Measurements from ENCODE around the gene ZSCAN22.
A peak's percentile ranks its signal among the peaks of the same experiment; 100 is the strongest.
"Not testable (repeated sequence)": the region's sequence is repeated elsewhere in the genome, so short reads cannot be mapped to it uniquely, and the experiment has no call there.

The ZSCAN22 gene
- total RNA-seq, result 13.1 to 18.9 reads per million in 2 donors

DNA sequence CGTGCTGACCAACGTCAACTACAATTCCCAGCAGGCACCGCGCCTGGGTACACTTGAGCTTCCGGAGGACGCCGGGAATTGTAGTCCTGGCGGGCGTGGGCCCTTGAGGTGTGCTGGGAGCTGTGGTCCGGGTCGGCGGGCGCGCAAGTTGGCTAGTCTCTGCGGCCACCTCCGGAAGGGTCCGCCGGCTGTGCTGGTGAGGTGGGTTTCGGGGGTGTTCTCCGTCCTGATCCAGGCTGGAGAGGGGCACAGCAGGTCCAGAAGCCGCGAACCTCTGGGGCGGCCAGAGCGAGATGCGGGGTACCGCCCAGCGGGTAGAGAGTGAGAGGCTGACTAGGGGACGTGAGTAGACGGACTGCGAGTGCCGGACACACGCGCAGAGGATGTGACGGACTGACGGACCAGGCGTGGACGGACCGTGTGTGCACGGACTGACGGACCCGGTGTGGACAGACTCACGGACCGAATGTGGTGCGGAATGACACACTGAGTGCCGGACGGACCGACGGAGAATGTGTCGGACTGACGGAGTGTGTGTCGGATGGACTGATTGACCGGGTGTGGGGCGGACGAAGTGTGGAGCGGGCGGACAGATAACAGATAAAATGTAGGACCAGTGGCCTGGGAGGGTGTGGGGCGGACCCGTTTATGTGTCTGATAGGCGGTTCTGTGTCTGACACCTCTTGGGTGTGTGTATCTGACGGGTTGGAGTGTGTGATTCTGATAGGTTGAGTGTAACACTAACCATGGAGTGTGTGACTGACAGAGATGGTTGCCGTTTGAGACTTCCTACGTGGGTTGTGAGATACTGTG lies at the start of gene ZSCAN22:
Gene ZSCAN22 (plus strand): TSS at position 81 of the 813 bp plus-strand sequence. CDS start 7,809 bp downstream, outside the sequence.
- DNase-seq, result peak; percentile 73

DNA sequence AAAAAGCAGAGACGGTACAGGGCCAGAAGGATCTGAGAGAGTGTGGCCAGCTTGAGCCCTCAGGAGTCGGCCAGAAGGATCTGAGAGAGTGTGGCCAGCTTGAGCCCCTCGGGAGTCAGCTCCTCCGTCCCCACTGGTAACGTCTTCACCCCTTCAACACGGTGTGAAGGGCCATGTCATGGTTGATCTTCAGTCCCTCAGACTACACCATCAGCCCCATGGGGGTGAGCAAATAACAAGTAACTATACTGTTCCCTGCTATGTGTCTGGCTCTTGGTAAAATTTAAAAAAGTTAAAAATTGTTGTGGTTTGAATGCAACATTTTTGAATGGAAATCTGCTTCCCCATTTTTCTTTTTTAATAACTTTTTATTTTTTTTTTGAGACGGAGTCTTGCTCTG lies 49.6 kb upstream of the ZSCAN22 start:
- DNase-seq, result no peak

DNA sequence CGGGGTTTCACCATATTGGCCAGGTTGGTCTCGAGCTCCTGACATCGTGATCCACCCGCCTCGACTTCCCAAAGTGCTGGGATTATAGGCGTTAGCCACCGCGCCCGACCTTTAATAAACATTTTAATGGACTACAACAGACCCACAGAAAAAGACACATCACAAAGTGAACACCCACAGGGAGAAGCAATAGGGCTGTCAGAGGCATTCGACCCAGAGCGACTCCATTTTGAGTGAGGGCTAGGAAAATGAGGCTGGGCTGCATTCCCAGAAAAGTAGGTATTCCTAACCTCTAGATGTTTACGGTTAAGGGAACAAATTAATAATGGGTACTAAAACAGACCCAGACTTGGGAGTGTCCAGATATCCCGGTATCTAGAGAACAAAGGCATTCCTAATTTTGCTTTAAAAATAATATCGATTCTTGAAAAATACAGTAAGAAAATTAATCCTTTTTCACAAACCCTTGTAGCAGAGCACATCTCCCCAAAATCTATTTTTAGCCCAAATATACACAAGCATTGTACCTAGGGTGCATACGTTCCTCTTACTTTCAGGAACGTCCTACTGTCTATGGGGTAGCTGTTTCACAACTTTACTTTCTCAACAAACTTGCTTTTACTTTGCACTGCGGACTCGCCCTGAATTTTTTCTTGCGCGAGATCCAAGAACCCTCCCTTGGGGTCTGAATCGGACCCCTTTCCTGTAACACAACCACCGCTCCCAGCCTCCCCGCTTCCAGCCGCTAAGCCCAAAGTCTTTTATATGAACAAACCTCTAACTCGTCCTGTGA lies 48.9 kb upstream of the ZSCAN22 start:
- no peak for DNase-seq

DNA sequence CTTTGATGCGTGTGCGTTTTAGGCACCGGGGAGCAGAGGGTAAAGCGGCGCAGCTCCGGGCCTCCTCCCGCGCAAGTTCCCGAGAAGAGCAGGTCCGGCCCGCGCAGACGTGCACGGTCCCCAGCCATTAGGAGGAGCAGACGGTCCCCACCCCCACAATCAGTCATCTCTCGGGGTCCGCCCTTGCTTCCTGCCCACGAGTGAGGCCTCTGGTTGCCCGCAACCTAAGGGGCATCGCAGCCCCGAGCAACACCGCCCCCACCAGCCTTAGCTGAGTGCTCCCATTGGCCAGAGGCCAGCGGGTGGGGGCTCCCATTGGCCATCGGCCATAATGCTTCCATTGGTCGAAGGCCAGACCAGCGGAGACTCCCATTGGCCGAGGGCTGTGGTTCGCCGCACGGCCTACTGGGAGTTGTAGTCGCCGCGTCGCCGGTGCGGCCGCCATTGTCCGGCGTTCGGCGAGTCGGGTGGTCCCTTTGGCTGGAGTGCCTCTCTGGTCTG lies 48.2 kb upstream of the ZSCAN22 start, which contains the start of gene ZNF8:
Gene ZNF8 (plus strand): TSS at position 415 of the 501 bp plus-strand sequence. CDS start 127 bp downstream, outside the sequence.
- DNase-seq, result peak; percentile 91

DNA sequence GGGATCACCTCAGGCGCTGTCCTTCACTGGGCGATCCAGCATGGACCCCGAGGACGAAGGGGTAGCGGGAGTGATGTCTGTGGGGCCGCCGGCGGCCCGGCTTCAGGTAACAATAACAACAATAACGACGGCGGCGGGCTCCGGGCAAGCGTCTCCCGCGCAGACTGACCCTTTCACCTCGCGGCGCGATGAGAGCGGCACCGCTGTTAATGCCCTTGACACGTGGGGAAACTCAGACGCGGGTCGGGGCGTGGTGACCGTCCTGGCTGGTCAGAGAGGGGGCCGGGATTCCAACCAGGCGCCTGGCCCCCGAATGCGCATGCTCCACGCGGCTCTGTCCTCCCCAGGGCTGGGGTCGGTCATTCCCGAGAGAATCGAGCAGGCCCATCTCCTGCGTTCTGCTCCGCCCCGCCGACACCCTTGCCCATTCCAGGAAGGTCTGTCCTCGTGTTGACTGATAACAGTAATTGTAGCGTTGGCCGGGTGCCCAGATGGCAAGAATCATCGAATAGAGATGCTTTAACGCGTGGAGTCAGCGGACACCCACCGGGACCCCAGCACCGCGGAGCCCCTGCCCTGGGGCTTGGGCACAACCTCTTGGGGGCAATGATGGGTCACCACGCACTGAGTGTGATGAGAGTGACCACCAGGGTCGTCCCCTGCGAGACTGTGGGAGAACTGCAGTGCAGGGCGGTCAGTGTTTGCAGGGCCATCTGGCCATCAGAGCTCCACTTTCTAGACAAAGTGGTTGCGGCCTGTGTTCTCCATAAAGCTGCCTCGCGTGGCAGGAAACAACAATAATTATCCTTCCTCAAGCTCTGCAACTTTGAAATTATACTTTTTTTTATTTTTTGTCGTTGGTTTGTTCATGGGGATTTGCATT lies 47.5 kb upstream of the ZSCAN22 start:
- peak; percentile 32 for DNase-seq

DNA sequence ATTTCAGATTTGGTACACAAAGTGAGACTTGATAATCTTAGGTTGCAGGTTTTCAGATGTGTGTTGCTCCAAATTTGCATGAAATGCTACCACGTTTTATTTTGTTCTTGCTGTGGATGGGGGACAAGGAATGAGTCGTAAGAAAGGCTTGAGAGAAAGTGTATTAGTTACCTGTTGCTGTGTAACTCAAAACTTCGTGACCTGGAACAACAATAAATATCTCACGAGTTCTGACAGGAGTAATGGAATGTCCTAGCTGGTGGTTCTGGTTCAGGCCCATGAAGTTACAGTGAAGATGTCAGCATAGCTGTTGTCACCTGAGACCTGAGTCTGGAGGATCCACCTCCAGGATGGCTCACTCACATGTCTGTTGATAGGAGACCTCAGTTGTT lies 46.9 kb upstream of the ZSCAN22 start:
- no peak for DNase-seq

DNA sequence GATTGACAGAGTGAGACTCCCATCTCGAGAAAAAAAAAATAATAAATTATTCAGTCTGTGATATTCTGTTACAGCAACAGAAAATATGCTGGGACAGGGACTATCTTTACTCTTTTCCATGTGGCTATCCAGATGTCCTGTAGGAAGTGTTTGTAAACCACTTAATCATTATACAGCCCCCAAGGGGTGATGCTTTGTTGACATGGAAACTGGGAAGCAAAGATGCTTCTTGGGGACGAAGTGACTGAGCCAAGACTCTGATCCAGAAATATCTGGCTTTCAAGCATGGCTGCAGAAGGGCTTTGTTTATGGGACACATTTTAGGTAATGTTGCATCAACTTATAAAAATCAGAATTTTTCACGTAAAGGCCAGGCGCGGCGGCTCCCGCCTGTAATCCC lies 42.6 kb upstream of the ZSCAN22 start:
- no peak for DNase-seq

DNA sequence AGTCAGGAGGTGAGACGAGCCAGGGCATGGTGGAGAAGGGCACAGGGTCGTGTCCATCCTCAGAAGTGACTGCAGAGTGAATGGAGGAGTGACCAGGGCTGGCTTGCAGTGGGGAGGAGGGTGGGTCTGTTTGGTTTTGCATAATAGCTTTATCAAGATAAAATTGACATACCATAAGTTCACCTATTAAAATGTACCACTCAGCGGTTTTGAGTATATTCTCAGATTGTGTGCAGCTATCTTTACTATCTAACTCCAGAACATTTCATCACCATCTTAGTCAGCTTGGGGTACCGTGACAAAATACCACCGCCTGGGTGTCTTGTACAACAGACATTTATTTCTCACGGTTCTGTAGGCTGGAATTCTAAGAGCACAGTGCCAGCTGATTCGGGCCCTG lies 34.9 kb upstream of the ZSCAN22 start:
- DNase-seq, result no peak

DNA sequence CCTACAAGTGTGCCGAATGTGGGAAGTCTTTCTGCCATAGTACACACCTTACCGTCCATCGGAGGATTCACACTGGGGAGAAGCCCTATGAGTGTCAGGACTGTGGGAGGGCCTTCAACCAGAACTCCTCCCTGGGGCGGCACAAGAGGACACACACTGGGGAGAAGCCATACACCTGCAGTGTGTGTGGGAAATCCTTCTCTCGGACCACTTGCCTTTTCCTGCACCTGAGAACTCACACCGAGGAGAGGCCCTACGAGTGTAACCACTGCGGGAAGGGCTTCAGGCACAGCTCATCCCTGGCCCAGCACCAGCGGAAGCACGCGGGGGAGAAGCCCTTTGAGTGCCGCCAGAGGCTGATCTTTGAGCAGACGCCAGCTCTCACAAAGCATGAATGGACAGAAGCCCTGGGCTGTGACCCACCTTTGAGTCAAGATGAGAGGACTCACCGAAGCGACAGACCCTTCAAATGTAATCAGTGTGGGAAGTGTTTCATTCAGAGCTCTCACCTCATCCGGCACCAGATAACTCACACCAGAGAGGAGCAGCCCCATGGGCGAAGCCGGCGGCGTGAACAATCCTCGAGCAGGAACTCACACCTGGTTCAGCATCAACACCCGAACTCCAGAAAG lies 31.9 kb upstream of the ZSCAN22 start:
- DNase-seq, result no peak

DNA sequence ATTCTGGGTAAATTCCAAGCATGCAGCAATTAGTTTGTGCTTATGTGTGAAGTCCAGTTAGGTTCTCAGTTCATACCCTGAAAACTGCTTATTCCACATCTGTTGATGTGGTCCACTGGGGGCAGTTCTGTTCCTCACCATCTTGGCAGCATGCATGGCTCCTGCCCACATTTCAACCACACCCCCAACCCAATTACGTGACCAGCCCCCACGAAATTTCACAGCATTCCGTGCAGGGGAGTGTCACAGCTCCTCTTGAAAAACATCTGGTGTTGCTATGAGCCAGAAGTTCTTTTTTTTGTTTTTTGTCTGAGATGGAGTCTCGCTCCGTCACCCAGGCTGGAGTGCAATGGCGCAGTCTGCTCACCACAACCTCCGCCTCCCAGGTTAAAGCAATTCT lies 30.7 kb upstream of the ZSCAN22 start:
- no peak for DNase-seq

DNA sequence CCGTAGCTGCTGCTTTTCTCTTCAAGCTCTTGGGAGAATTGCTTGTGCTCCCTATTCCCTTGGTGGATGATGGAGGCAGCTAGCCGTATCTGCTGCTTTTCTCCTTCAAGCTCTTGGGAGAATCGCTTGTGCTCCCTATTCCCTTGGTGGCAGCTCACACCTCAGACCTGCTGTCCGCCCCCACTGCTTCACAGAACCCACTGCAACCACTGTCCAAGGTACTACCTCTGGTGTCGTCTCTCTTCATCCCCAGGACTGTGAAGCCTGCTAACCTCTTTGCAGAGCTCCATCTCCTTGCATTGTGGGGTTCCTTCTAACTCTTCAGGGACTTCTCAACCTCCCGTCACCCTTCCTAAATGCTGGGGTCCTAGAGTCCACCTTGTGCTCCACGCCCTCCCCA lies 26.2 kb upstream of the ZSCAN22 start:
- DNase-seq, result no peak

DNA sequence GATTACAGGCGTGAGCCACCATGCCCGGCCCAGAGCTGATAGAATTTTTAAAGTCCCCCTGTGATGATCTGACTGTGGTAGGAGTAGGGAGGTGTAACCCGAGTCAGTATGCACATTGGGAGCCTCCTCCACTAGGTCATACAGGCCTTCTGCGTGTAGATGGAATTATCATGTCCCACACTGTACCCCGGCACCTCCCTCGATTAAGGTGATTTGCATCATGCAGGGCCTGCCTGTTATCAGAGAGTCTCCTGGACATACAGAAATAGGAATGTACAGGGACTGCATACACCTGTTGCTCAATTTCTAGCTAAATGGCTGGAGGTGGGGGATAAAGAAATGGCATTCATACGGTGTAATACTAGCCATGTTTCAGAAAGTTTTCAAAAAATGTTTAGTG lies 22.5 kb upstream of the ZSCAN22 start:
- DNase-seq, result no peak

DNA sequence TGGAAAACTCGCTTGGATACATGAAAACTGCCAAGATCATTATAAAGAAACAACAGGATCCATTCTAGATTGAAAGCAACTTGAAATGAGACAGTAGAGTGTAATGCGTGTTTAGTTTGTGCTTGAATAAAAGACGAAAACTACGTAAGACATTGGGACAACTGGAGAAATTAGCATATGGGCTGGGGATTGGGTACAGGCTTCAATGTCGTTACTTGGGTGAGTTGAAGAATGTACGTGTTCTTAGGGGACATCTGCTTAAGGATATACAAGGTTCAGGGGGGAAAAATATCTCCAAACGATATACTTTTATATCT lies 22.1 kb upstream of the ZSCAN22 start:
- DNase-seq, result no peak

DNA sequence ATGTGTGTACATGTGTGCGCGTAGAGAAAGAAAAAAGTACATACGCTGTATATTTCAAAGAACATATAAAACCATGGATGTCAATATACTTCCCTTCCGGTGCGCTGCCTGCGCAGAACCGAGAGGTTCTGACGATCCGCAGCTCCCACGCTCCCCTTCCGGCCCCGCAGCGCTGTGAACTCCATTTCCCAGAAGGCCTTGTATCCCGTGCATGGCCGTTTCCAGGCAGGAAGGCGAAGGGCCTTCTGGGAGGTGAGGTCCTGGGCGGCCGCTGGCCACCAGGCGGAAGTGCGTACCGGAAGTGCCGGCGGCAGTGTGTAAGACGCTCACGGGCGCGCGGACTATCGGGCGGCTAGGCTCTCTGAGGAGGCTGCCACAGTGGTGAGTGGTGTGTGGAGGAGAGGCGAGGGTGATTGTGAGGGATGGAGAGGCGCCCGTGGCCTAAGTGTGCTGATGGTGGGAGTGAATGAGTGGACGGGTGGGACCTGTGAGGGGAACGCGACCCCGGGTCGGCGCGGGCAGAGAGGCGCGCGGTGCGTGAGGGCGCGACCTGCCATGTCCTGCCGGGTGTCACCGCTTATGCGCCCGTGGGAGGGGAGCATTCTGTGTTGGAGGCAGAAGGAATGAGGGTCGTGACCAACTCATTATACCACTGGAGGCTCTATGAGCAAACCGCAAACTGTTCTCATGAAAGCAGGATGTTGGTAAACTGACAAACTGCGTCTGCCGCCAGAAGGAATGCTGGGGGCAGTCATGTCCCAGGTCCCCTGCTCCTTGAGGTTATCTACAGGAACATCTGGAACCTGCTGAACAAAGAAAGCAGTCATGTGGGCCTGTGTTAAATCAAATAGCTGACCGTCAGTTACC lies 21.5 kb upstream of the ZSCAN22 start, which contains the start of gene ERVK3-1:
Gene ERVK3-1 (plus strand): TSS at position 313 of the 867 bp plus-strand sequence. CDS start 6,792 bp downstream, outside the sequence.
- DNase-seq, result peak; percentile 89

DNA sequence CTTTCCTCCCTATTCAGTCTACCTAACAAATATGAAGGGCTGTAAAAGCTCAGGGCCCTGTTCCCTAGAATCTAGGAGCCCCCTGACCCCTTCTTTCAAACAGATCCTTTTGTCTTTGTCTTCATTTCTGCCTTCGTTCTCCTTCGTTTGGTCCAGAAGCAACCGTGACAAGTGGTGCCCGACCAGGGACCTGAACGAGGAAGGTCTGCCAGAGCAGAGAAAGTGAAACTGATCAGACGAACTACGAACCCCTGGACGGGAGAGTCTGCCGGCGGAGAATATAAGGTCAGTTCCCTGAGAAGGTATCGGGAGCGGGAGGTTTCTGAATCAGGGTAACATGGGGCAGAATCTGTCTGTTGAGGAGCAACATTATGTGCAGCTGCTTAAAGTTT lies 20.9 kb upstream of the ZSCAN22 start:
- no peak for DNase-seq

DNA sequence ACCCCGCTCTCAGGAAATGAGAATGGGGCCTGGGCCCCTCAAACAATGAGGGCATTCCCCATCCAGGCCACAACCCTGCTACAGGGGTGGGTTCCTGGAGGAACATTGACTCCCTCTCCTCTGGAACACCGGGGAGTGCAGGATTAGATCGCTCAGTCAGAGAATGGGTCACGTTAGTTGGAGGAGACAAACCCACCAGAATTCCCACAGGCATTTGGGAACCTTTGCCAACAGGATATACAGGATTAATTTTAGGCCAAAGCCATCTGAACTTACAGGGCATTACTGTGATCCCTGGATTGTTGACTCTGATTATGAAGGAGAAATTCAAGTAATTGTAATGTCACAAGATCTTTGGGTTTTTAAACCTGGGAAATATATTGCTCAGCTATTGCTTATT lies 19.1 kb upstream of the ZSCAN22 start:
- DNase-seq, result no peak

DNA sequence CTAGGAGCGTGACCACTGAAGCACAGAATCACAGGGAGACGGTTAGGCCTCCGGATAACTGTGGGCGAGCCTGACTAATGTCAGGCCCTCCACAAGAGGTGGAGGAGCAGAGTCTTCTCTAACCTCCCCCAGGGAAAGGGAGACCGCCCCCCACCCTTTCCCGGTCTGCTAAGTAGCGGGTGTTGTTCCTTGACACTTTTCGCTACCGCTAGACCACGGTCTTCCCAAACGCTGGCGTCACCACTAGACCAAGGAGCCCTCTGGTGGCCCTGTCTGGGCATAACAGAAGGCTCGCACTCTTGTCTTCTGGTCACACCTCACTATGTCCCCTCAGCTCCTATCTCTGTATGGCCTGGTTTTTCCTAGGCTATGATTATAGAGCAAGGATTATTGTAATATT lies 16.1 kb upstream of the ZSCAN22 start:
- not testable (repeated sequence) for DNase-seq

DNA sequence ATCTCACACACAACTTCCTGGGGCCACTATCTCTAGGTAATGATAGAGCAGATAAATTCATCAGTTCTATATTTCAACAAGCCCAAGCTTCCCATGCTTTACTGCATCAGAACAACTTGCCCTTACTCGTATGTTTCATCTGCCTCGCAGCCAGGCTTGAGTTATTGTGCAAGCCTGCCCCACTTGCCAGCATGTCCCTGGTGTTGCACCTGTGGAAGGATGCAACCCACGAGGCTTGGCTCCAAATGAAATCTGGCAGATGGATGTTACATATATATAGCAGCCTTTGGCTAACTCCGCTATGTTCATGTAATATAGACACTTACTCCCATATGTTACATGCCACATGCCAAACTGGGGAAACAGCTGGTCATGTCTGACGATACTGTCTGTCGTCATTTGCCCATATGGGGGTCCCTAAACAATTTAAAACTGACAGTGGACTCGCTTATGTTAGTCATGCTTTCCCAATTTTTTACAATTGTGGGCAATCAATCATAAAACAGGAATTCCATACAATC lies 15.4 kb upstream of the ZSCAN22 start:
- DNase-seq, result no peak

DNA sequence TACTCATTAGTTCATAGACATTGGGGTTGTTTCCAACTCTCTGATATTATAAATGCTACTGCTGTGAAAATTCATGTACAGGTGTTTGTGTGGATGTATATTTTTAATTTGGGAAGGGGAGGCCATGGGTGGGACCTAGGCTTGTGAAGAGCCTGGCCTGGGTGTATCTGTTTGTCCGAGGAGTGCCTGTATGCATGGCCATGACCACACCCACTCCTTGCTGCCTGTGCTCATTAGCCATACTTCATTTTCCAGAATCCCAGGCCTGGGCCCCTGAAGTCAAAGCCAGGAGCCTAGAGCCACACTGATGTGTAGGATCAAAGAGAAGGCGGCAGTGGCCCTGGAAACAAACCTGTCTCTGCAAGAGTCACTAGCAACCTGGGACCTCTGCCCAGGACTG lies 11.2 kb upstream of the ZSCAN22 start:
- no peak for DNase-seq

DNA sequence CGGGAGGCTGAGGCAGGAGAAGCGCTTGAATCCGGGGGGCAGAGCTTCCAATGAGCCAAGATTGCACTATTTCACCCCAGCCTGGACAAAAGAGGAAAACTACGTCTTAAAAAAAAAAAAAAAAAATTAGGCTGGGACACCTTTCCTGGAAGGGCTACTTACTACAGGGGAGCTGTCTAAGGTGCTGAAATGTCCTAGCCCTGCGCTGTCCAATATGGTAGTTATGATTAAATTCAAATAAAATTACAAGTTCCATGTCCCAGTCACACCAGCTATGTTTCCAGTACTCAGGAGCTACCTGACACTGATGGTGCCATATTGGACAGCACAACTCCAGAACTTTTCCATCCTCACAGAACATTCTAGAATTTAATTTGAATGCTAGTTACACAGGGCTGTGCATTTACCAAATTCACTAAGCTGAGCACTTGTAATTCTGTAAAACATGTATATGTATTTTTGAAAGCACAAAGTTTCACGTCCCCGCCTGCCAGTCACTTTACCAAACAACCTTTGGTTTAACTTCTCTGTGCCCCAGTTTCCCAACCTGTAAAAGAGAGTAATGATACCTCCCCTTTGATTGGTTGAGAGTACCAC lies 9.2 kb upstream of the ZSCAN22 start:
- no peak for DNase-seq

DNA sequence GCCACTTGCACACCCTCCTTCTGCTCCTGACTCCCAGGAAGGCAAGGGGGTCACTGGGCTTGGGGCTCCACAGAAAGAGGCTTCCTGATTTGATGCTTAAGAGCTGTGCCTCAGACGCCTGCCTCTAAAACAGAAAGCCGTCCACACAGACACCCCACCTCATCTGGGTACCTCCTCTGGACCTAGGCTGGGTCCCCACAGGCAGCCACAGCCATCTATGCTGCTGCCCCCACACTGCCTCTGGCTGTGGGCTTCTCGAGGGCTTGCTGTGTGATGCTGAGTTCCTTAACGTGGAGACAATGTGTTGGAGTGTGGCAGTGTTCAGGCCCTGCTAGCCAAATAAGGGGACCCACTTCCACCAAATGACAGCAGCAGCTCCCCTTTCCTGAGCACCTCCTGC lies 8.5 kb upstream of the ZSCAN22 start:
- DNase-seq, result no peak
